Loucy (cell line): Measurements from ENCODE around the gene SLC12A5.

Source experiments
- EZH2phosphoT487 ChIP-seq: fragments of 200-600 bp; IDR thresholded peaks from 2 replicates; pipeline ENCODE4 v1.6.1; 2018; ENCODE audit warnings: antibody characterized with exemption, mild to moderate bottlenecking, moderate library complexity, borderline replicate concordance
- TF ChIP-seq, protein P1 (sequence below): fragments of 200-600 bp; sonication (generic); conservative IDR thresholded peaks from 2 replicates; pipeline ENCODE4 v1.5.1; 2014; ENCODE audit warnings: mild to moderate bottlenecking, antibody characterized with exemption, low read length

DNA sequence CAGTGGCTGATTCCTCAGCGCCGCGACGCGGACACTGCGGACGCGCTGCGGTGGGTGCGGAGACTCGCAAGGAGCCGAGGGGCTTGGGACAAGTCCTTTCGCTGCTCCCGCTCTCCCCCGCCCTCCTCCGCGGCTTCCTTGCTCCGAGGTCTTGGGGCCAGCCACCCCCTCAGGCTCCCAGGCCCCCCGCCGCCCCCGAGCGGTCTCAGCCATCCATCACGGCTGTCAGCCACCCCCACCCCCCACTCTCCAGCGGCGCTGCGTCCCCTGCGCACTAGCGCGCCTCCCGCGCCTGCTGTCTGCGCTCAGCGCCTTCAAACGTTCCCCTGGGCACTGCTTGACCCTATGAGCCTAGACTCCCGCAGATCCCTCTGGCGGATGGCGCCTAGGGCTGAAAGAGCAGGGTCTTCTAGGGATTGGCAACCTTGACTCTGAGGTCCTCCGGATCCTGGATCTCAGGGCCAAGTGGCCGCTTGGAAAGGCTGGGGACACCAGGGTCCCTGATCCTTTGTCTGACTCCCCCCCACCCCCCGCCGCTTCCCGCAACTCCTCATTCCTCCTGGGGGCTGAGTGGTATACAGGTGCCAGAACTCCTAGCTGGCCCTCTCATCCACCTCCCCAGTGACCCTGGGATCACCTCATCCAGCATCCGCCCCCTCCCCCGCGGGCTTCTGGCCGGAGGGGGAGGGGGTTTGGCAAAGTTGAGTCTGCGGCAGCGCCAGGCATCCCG is 1.4 kb downstream of the SLC12A5 start:
- TF ChIP-seq, protein P1, sequence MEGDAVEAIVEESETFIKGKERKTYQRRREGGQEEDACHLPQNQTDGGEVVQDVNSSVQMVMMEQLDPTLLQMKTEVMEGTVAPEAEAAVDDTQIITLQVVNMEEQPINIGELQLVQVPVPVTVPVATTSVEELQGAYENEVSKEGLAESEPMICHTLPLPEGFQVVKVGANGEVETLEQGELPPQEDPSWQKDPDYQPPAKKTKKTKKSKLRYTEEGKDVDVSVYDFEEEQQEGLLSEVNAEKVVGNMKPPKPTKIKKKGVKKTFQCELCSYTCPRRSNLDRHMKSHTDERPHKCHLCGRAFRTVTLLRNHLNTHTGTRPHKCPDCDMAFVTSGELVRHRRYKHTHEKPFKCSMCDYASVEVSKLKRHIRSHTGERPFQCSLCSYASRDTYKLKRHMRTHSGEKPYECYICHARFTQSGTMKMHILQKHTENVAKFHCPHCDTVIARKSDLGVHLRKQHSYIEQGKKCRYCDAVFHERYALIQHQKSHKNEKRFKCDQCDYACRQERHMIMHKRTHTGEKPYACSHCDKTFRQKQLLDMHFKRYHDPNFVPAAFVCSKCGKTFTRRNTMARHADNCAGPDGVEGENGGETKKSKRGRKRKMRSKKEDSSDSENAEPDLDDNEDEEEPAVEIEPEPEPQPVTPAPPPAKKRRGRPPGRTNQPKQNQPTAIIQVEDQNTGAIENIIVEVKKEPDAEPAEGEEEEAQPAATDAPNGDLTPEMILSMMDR, result no peak
- no peak for TF ChIP-seq EZH2phosphoT487
